Endothelial cell of umbilical vein (primary cell): ENCODE results near the gene WNT2. TPM values are rescaled to one million over a fixed set of nuclear protein-coding genes. Genes with fewer than 3 reads are reported as not detected.

Experiments used
- BruUV-seq: library from RNA; stranded (reverse); fragments of 400-500 nt; replicated peaks from 2 replicates; lab custom pipeline; 2021; lab: Mats Ljungman, UMichigan
- CTCF ChIA-PET: fragments of 300-600, 350-600 bp; sonication (Branson Sonifier 250); formaldehyde crosslinking; loops from one replicate; lab custom pipeline; 2021; ENCODE audit warnings: antibody characterized with exemption, inconsistent platforms; lab: Charles Lee
- POLR2A ChIA-PET: fragments of 300-600, 350-600 bp; sonication (Branson Sonifier 250); formaldehyde crosslinking; loops from one replicate; lab custom pipeline; 2021; ENCODE audit warnings: antibody characterized with exemption, inconsistent platforms; lab: Charles Lee
- DNase-seq: peaks from one replicate; pipeline ENCODE4 v3.0.0-alpha.2; 2011; ENCODE audit warnings: low read depth, low spot score
- FAIRE-seq: peaks from 2 replicates; lab custom pipeline; 2011; peaks lifted over from hg19 to GRCh38; lab: Jason Lieb, UNC
- H2AFZ ChIP-seq: 2 replicates; pipeline ENCODE4 v1.6.0; 2012; ENCODE audit warnings: low read depth, low read length, control low read depth, inconsistent platforms
- H3K27ac ChIP-seq: 2 replicates; pipeline ENCODE4 v1.5.1; 2011; ENCODE audit warnings: low read depth, mild to moderate bottlenecking, control low read depth, low read length, moderate library complexity; ENCODE audit not compliant: insufficient read depth
- H3K27me3 ChIP-seq, 2 experiments: 2 replicates each; pipeline versions ENCODE4 v1.6.0 to v1.6.1; 2011; ENCODE audit warnings: low read length in 2 of 2, mixed read lengths in 1 of 2; ENCODE audit not compliant: control insufficient read depth in 2 of 2, insufficient read depth in 2 of 2
- H3K36me3 ChIP-seq, 2 experiments: 2 replicates in 1 of 2; 3 replicates in 1 of 2; pipeline ENCODE4 v1.5.1; 2011; ENCODE audit warnings: low read length in 2 of 2, mild to moderate bottlenecking in 1 of 2, moderate library complexity in 1 of 2; ENCODE audit not compliant: control insufficient read depth in 2 of 2, insufficient read depth in 2 of 2; ENCODE audit errors: extremely low read depth in 1 of 2
- H3K4me1 ChIP-seq: 3 replicates; pipeline ENCODE4 v1.5.1; 2011; ENCODE audit warnings: mild to moderate bottlenecking, low read length; ENCODE audit not compliant: control insufficient read depth, insufficient read depth; ENCODE audit errors: extremely low read depth
- H3K4me2 ChIP-seq: 2 replicates; pipeline ENCODE4 v1.6.1; 2011; ENCODE audit warnings: low read length, control low read depth, mixed read lengths; ENCODE audit not compliant: insufficient read depth
- H3K4me3 ChIP-seq, 3 experiments: fragments of 200-600 bp in 1 of 3; sonication (generic), shearing (Covaris generic) in 1 of 3; replicated peaks in 1 of 3; 2 replicates each; pipeline ENCODE4 v1.5.1; 2011 to 2016; ENCODE audit warnings: control low read depth in 3 of 3, low read length in 3 of 3, mild to moderate bottlenecking in 2 of 3, inconsistent platforms in 1 of 3, low read depth in 1 of 3, moderate library complexity in 1 of 3; ENCODE audit not compliant: insufficient read depth in 1 of 3
- H3K79me2 ChIP-seq: 2 replicates; pipeline ENCODE4 v1.6.0; 2012; ENCODE audit warnings: low read length, inconsistent platforms; ENCODE audit not compliant: control insufficient read depth, insufficient read depth
- H3K9ac ChIP-seq: replicated peaks from 2 replicates; pipeline ENCODE3; 2011; ENCODE audit warnings: low read length, control low read depth; ENCODE audit not compliant: insufficient read depth; ENCODE audit errors: extremely low read depth
- H3K9me1 ChIP-seq: replicated peaks from 3 replicates; pipeline ENCODE4 v1.6.0; 2011; ENCODE audit warnings: mild to moderate bottlenecking, low read length; ENCODE audit not compliant: control insufficient read depth, insufficient read depth; ENCODE audit errors: extremely low read depth
- H3K9me3 ChIP-seq: replicated peaks from 2 replicates; pipeline ENCODE4 v1.5.1; 2012; ENCODE audit warnings: low read length, inconsistent platforms; ENCODE audit not compliant: control insufficient read depth, insufficient read depth
- H4K20me1 ChIP-seq: replicated peaks from 2 replicates; pipeline ENCODE3; 2011; ENCODE audit warnings: mild to moderate bottlenecking, low read length; ENCODE audit not compliant: control insufficient read depth, insufficient read depth; ENCODE audit errors: extremely low read depth
- EZH2 ChIP-seq: IDR thresholded peaks from 2 replicates; pipeline ENCODE4 v1.6.1; 2012; ENCODE audit warnings: borderline replicate concordance, low read depth, mild to moderate bottlenecking, moderate library complexity, low read length, inconsistent platforms; ENCODE audit not compliant: severe bottlenecking
- FOS ChIP-seq: IDR thresholded peaks from 2 replicates; pipeline ENCODE4 v1.6.1; 2011; ENCODE audit warnings: mild to moderate bottlenecking, low read length, moderate library complexity, borderline replicate concordance; ENCODE audit not compliant: insufficient read depth
- GATA2 ChIP-seq: IDR thresholded peaks from 2 replicates; pipeline ENCODE4 v1.7.0; 2011; ENCODE audit warnings: low read depth, mild to moderate bottlenecking, moderate library complexity, mixed read lengths, low read length; ENCODE audit not compliant: insufficient read length, insufficient read depth
- JUN ChIP-seq: IDR thresholded peaks from 2 replicates; pipeline ENCODE4 v1.6.1; 2011; ENCODE audit warnings: borderline replicate concordance, low read depth; ENCODE audit not compliant: insufficient read length, insufficient read depth
- MYC ChIP-seq: IDR thresholded peaks from one replicate; pipeline ENCODE4 v1.6.1; 2011; ENCODE audit warnings: mild to moderate bottlenecking, low read depth, low read length
- POLR2A ChIP-seq: IDR thresholded peaks from 2 replicates; pipeline ENCODE4 v1.6.1; 2012; ENCODE audit warnings: low read depth, mild to moderate bottlenecking, control low read depth, low read length
- POLR2AphosphoS5 ChIP-seq: IDR thresholded peaks from 2 replicates; pipeline ENCODE4 v1.6.1; 2012; ENCODE audit warnings: low read depth, mild to moderate bottlenecking, control low read depth, low read length, moderate library complexity; ENCODE audit not compliant: insufficient read depth
- dilution Hi-C: fragments of 300-500 bp; cut with MboI; formaldehyde crosslinking; loops from one replicate; pipeline ENCODE4 v1.15.0; 2019; ENCODE audit warnings: low sequenced_read_pairs; ENCODE audit not compliant: extremely low pct_ligation_motif_present
- intact Hi-C: fragments of 100-400 bp; cut with micrococcal nuclease; formaldehyde crosslinking; loops from one replicate; pipeline ENCODE4 v1.10.0; 2022
- polyA plus RNA-seq, 4 experiments: library from polyadenylated mRNA; depleted of rRNA in 3 of 4; stranded (reverse) in 3 of 4; unstranded in 1 of 4; fragments of >200 nt; gene quantifications; 2 replicates each; pipeline versions ENCODE4 v1.2.1 to v1.2.3, GENCODE V29; 2011 to 2012; ENCODE audit warnings: missing spikeins in 1 of 4
- total RNA-seq: library from RNA; stranded (reverse); gene quantifications from 2 replicates; pipeline ENCODE4 v1.2.3, GENCODE V29; 2021
- TF ChIP-seq, protein P1 (sequence below): IDR thresholded peaks from 2 replicates; pipeline ENCODE4 v1.6.1; 2011; ENCODE audit not compliant: insufficient read depth, insufficient read length
- TF ChIP-seq, protein P2 (sequence below), 2 donors: IDR thresholded peaks; 1 replicate in 1 of 2; 2 replicates in 1 of 2; pipeline ENCODE4 v1.5.1; 2011; ENCODE audit warnings: low read length in 2 of 2, mild to moderate bottlenecking in 2 of 2, moderate library complexity in 2 of 2, control low read depth in 1 of 2, inconsistent platforms in 1 of 2, low read depth in 1 of 2; ENCODE audit not compliant: insufficient read depth in 1 of 2; ENCODE audit errors: extremely low read depth in 1 of 2

The WNT2 gene
- total and polyA plus RNA-seq, 2 donors (not counting 3 experiments of a cell fraction or from before 2014, with no cell fraction given), result not detected

DNA sequence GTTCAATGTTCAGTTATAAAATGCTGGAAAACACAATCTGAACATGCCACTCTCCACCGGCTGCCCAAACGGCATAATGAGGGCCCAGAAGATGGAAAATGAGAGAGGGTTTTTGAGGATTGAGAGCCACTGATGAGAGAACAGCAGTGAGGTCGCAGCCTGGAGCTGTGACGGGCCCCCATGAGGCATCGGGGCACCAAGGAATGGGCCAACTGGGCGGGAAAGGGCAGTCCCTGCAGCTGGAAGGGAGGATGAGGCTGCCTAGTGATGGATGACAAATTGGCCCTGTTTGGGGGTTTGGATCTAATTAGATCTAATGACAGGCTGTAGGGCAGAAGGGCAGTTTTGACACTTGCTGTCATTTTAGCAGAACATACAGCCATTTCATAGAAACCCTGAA, 39.1 kb downstream of the WNT2 start:
- H4K20me1 ChIP-seq, result no peaks in the 10 kb centered on the region
- no peak overlapping the region for H2AFZ ChIP-seq
- H3K27me3 ChIP-seq, result no peaks in the 10 kb centered on the region
- no peak overlapping the region for H3K4me3 ChIP-seq
- H3K4me2 ChIP-seq, result no peak overlapping the region
- FAIRE-seq, result no peak
- no peaks in the 10 kb centered on the region for H3K79me2 ChIP-seq
- intact Hi-C loops (no loop called here), dilution Hi-C loops (no loop called here)
- ChIA-PET CTCF (no interaction called here), POLR2A (no interaction called here)
- DNase-seq, result no peak
- no peak for TF ChIP-seq POLR2A
- no peak for TF ChIP-seq JUN
- no peak for TF ChIP-seq FOS
- TF ChIP-seq MYC, result no peak
- TF ChIP-seq GATA2, result no peak
- TF ChIP-seq, protein P1, sequence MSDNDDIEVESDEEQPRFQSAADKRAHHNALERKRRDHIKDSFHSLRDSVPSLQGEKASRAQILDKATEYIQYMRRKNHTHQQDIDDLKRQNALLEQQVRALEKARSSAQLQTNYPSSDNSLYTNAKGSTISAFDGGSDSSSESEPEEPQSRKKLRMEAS, result no peak
- TF ChIP-seq EZH2, result no peak
- TF ChIP-seq POLR2AphosphoS5, result no peak
- TF ChIP-seq, protein P2, sequence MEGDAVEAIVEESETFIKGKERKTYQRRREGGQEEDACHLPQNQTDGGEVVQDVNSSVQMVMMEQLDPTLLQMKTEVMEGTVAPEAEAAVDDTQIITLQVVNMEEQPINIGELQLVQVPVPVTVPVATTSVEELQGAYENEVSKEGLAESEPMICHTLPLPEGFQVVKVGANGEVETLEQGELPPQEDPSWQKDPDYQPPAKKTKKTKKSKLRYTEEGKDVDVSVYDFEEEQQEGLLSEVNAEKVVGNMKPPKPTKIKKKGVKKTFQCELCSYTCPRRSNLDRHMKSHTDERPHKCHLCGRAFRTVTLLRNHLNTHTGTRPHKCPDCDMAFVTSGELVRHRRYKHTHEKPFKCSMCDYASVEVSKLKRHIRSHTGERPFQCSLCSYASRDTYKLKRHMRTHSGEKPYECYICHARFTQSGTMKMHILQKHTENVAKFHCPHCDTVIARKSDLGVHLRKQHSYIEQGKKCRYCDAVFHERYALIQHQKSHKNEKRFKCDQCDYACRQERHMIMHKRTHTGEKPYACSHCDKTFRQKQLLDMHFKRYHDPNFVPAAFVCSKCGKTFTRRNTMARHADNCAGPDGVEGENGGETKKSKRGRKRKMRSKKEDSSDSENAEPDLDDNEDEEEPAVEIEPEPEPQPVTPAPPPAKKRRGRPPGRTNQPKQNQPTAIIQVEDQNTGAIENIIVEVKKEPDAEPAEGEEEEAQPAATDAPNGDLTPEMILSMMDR (IDR thresholded peaks at IDR 0.05; ENCODE audit: extremely low read depth in 1 of 2, insufficient read depth in 1 of 2, low read depth in 1 of 2, low read length in 2 of 2), result no peak
- no peak overlapping the region for H3K27ac ChIP-seq
- no peak overlapping the region for H3K9ac ChIP-seq
- no peaks in the 10 kb centered on the region for H3K4me1 ChIP-seq
- H3K9me1 ChIP-seq, result no peaks in the 10 kb centered on the region
- no peaks in the 10 kb centered on the region for H3K36me3 ChIP-seq
- BruUV-seq, result no TSS peak
- H3K9me3 ChIP-seq, result no peaks in the 10 kb centered on the region
